Osteoblast (primary cell): ENCODE measurements around the gene DENND1C. TPM values are rescaled to one million over a fixed set of nuclear protein-coding genes. Genes with fewer than 3 reads are reported as not detected.

Experiments used
- DNase-seq: peaks from one replicate; pipeline ENCODE4 v3.0.0; 2011; ENCODE audit warnings: low spot score, mixed read lengths; ENCODE audit not compliant: insufficient read length; ENCODE audit errors: missing footprints
- H2AFZ ChIP-seq: 2 replicates; pipeline ENCODE4 v1.6.0; 2011; ENCODE audit warnings: mild to moderate bottlenecking, low read length
- H3K27ac ChIP-seq: 2 replicates; pipeline ENCODE4 v1.5.1; 2011; ENCODE audit warnings: mild to moderate bottlenecking, low read depth, low read length, moderate library complexity
- H3K27me3 ChIP-seq: 2 replicates; pipeline ENCODE4 v1.6.0; 2012; ENCODE audit warnings: mild to moderate bottlenecking, control low read depth, inconsistent platforms, low read length, moderate library complexity; ENCODE audit not compliant: insufficient read depth
- H3K36me3 ChIP-seq: 2 replicates; pipeline ENCODE4 v1.5.1; 2011; ENCODE audit warnings: mild to moderate bottlenecking, low read length, control low read depth, moderate library complexity; ENCODE audit not compliant: insufficient read depth
- H3K4me1 ChIP-seq: 2 replicates; pipeline ENCODE4 v1.5.1; 2011; ENCODE audit warnings: mild to moderate bottlenecking, low read length, control low read depth, moderate library complexity; ENCODE audit not compliant: insufficient read depth
- H3K4me2 ChIP-seq: 2 replicates; pipeline ENCODE4 v1.6.0; 2011; ENCODE audit warnings: mild to moderate bottlenecking, low read length; ENCODE audit not compliant: insufficient read depth
- H3K4me3 ChIP-seq: fragments of 200-600 bp; sonication (generic); 3 replicates; pipeline ENCODE4 v1.5.1; 2012; ENCODE audit warnings: mild to moderate bottlenecking, low read length, inconsistent platforms; ENCODE audit not compliant: insufficient read depth
- H3K79me2 ChIP-seq: 2 replicates; pipeline ENCODE4 v1.6.0; 2012; ENCODE audit warnings: mild to moderate bottlenecking, low read length, control low read depth, inconsistent platforms; ENCODE audit not compliant: insufficient read depth
- H3K9me3 ChIP-seq: 2 replicates; pipeline ENCODE4 v1.5.1; 2011; ENCODE audit warnings: low read depth, low read length, control low read depth
- H4K20me1 ChIP-seq: 2 replicates; pipeline ENCODE4 v1.6.0; 2012; ENCODE audit warnings: mild to moderate bottlenecking, low read length, control low read depth; ENCODE audit not compliant: insufficient read depth
- small RNA-seq: library from RNA; depleted of rRNA; stranded (forward); fragments of <200 nt; gene quantifications from one replicate; pipeline ENCODE3, GENCODE V24; 2012
- total RNA-seq: library from RNA; depleted of rRNA; stranded (reverse); fragments of >200 nt; gene quantifications from 2 replicates; pipeline ENCODE4 v1.2.3, GENCODE V29; 2012
- TF ChIP-seq, protein P1 (sequence below): IDR thresholded peaks from 2 replicates; pipeline ENCODE4 v1.5.1; 2011; ENCODE audit warnings: mild to moderate bottlenecking, low read depth, low read length, moderate library complexity; ENCODE audit errors: extremely low read depth

The DENND1C gene
- total RNA-seq, 1 donor = not detected

DNA sequence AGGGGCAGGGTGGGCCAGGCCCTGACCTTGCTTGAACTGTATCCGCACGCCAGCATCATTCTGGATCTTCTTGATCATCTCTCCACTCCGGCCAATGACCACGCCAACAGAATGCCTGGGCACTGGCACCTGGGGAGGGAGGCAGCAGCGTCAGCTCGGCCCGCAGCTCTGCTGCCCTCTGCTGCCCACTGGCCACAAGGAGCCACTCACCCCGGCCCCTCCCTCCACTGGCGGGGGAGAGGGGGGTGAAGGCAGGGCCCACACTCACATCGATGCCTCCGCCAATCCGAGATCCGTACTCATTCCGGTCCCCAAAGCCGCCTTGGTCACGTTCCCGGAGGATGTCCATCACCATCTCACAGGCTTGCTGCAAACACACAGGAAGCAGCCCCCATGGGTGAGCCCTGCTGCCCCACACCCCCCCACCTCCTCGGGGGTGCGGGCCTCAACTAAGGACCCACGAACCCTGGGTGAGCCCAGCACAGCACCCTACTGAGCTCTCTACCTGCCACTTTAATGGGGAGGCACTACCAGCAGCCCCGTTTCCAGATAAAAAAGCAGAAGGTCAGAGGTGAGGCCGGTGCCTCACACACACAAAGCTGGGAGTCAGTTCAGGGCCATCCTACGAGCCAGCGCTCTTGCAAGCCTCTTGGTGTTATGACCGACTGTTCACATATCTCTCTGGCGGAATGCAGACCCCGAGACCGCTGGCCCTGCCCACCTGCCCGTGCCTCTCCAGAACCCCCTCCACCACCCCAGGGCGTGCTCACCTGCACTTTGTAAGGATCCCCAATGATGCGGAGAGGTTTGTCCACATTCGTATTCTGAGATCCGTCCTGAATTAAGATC lies 63.6 kb downstream of the DENND1C start:
- no peak overlapping the region for H3K4me2 ChIP-seq
- DNase-seq = peak; percentile 97
- no peaks in the 10 kb centered on the region for H3K4me1 ChIP-seq
- no peak overlapping the region for H3K4me3 ChIP-seq
- H3K79me2 ChIP-seq = peaks cover 54% of the 10 kb centered on the region
- TF ChIP-seq, protein P1, sequence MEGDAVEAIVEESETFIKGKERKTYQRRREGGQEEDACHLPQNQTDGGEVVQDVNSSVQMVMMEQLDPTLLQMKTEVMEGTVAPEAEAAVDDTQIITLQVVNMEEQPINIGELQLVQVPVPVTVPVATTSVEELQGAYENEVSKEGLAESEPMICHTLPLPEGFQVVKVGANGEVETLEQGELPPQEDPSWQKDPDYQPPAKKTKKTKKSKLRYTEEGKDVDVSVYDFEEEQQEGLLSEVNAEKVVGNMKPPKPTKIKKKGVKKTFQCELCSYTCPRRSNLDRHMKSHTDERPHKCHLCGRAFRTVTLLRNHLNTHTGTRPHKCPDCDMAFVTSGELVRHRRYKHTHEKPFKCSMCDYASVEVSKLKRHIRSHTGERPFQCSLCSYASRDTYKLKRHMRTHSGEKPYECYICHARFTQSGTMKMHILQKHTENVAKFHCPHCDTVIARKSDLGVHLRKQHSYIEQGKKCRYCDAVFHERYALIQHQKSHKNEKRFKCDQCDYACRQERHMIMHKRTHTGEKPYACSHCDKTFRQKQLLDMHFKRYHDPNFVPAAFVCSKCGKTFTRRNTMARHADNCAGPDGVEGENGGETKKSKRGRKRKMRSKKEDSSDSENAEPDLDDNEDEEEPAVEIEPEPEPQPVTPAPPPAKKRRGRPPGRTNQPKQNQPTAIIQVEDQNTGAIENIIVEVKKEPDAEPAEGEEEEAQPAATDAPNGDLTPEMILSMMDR = peak; percentile 52
- H3K27ac ChIP-seq = no peak overlapping the region
- no peaks in the 10 kb centered on the region for H3K27me3 ChIP-seq
- peaks cover 83% of the 10 kb centered on the region for H3K36me3 ChIP-seq
- no peak overlapping the region for H2AFZ ChIP-seq
- H3K9me3 ChIP-seq = no peaks in the 10 kb centered on the region
- peaks cover 52% of the 10 kb centered on the region for H4K20me1 ChIP-seq

Small RNA genes lying within 50 kb of the gene (small RNA-seq; reads per million reads assigned to genes)
- not detected for gene AC010503.2

Other genes with a start within 250 kb of the DENND1C start
- gene MLLT1, start 201.8 kb downstream of the DENND1C start, total RNA-seq = 14.7 and 15.9 TPM in 2 replicates
- gene ACER1, start 148.2 kb downstream of the DENND1C start, total RNA-seq = under 0.01 TPM in 1 of 2 replicates, not detected in the other
- gene CLPP, start 120.3 kb downstream of the DENND1C start, total RNA-seq = 31.5 and 32.4 TPM in 2 replicates
- 48.9 and 52.1 TPM in 2 replicates for gene ALKBH7, start 109.0 kb downstream of the DENND1C start, total RNA-seq
- gene PSPN, start 105.9 kb downstream of the DENND1C start, total RNA-seq = 1.1 and 1.2 TPM in 2 replicates
- gene GTF2F1, start 88.6 kb downstream of the DENND1C start, total RNA-seq = 47.1 and 48.1 TPM in 2 replicates
- gene KHSRP, start 57.0 kb downstream of the DENND1C start, total RNA-seq = 89.9 and 90.5 TPM in 2 replicates
- not detected in 2 replicates for gene SLC25A41, start 48.0 kb downstream of the DENND1C start, total RNA-seq
- gene SLC25A23, start 22.0 kb downstream of the DENND1C start, total RNA-seq = 22.8 and 23.6 TPM in 2 replicates
- gene CRB3, start 17.5 kb downstream of the DENND1C start, total RNA-seq = not detected in 2 replicates
- gene TUBB4A, start 20.5 kb upstream of the DENND1C start, total RNA-seq = not detected in 2 replicates
- gene TNFSF9, start 49.2 kb upstream of the DENND1C start, total RNA-seq = 12.7 and 16.6 TPM in 2 replicates
- 0.29 TPM in 1 of 2 replicates, not detected in the other for gene CD70, start 109.4 kb upstream of the DENND1C start, total RNA-seq
- not detected in 2 replicates for gene TNFSF14, start 188.4 kb upstream of the DENND1C start, total RNA-seq
- gene C3, start 238.9 kb upstream of the DENND1C start, total RNA-seq = 5.0 and 14.1 TPM in 2 replicates